Thoracic aorta (tissue), 2 donors: ENCODE measurements around the gene CT55. TPM values are rescaled to one million over a fixed set of nuclear protein-coding genes. Genes with fewer than 3 reads are reported as not detected.

ENCODE experiments used
- ATAC-seq: fragments of 150-250 bp; one replicate; pipeline ENCODE4 v1.8.0; 2017; ENCODE audit warnings: low read depth; ENCODE audit not compliant: insufficient number of reproducible peaks, low FRiP score
- DNase-seq: peaks from one replicate; pipeline ENCODE4 v3.0.0-alpha.2; 2020; ENCODE audit warnings: low spot score
- H3K27ac ChIP-seq, 2 donors: fragments of 200-600 bp; sonication (generic); 1 replicate in 1 of 2; 2 replicates in 1 of 2; pipeline ENCODE4 v1.5.1; 2016; ENCODE audit warnings: mild to moderate bottlenecking in 2 of 2, moderate library complexity in 2 of 2
- H3K27me3 ChIP-seq: fragments of 200-600 bp; sonication (generic); replicated peaks from 2 replicates; pipeline ENCODE4 v1.6.0; 2016; ENCODE audit warnings: mild to moderate bottlenecking; ENCODE audit not compliant: insufficient read depth
- H3K36me3 ChIP-seq: fragments of 200-600 bp; sonication (generic); one replicate; pipeline ENCODE4 v1.5.1; 2016
- H3K4me1 ChIP-seq, 2 donors: fragments of 200-600 bp; sonication (generic); 1 replicate in 1 of 2; 2 replicates in 1 of 2; pipeline versions ENCODE4 v1.5.1 to v1.6.0; 2016; ENCODE audit warnings: low read depth in 2 of 2, mild to moderate bottlenecking in 1 of 2; ENCODE audit not compliant: control insufficient read depth in 1 of 2
- H3K4me3 ChIP-seq: fragments of 200-600 bp; sonication (generic); 2 replicates; pipeline ENCODE4 v1.5.1; 2016; ENCODE audit warnings: mild to moderate bottlenecking
- H3K9me3 ChIP-seq: fragments of 200-600 bp; sonication (generic); 2 replicates; pipeline ENCODE4 v1.5.1; 2016
- CTCF ChIP-seq: fragments of 200-600 bp; sonication (generic); IDR thresholded peaks from one replicate; pipeline ENCODE4 v1.5.1; 2019; ENCODE audit warnings: antibody characterized with exemption
- total RNA-seq, 2 donors: library from RNA; depleted of rRNA; stranded (reverse); fragments of >200 nt; gene quantifications; one replicate each; pipeline versions ENCODE4 v1.1.0 to v1.2.3, GENCODE V29; 2016

CT55 gene
- total RNA-seq, 2 donors from 2014 or later = not detected

DNA sequence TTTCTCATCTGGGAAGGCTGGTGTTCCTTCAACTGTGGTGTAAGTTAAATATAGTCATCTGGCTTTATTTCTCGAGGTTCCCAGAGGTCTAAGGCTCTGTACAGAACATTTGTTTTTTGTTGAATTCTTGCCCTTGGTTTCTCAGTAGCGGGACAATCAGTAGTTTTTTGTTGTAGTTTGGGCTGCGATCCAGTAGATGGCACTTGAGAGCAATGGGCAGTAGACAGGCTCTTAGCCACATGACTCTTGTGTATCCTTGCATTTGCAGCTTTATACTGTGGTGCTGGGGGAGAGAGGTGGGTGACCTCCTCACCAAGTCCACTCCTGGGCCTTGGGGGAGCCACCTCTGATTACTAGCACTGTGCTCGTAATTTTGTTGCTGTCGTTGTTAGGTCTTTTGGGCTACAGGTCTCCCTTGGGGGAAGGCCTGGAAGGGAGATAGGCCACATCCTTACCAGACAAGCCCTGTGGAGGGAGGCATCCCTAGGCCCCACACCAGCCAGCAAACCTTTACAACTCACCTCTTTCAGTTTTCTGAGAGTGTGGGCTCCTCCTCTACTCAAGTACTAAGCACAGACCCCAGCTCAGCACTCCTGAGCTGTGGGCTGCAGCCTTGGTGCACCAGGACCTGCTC, 59.0 kb downstream of the CT55 start:
- Histone ChIP-seq H3K4me3 (no peak overlapping the region), H3K9me3 (no peaks in the 10 kb centered on the region), H3K36me3 (no peaks in the 10 kb centered on the region), H3K4me1 (no peaks in the 10 kb centered on the region), H3K27me3 (no peaks in the 10 kb centered on the region), H3K27ac (no peak overlapping the region)
- ATAC-seq = no peak
- peak; percentile 19 for TF ChIP-seq CTCF
- DNase-seq = no peak

DNA sequence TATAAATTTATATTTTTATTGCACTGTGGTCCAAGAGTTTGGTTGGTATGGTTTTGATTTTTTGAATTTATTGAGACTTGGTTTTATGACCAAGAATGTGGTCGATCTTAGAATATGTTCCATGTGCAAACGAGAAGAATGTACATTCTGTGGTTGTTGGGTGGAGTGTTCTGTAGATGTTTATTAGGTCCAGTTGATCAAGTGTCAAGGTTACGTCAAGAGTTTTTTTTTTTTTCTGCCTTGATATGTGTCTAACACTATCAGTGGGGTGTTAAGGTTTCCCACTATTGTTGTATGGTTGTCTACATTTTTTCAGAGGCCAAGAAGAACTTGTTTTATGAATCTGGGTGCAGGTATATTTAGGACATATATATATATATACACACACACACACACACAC, 61.6 kb downstream of the CT55 start:
- Histone ChIP-seq H3K36me3 (no peaks in the 10 kb centered on the region), H3K4me1 (no peaks in the 10 kb centered on the region), H3K4me3 (no peak overlapping the region), H3K27ac (no peak overlapping the region), H3K9me3 (no peaks in the 10 kb centered on the region), H3K27me3 (no peaks in the 10 kb centered on the region)
- ATAC-seq (no peak), DNase-seq (no peak)
- TF ChIP-seq CTCF = no peak

Other genes with a start within 250 kb of the CT55 start
- 10 to 100 TPM in 1 of 2 donors, 1 to 10 TPM in 1; 9.9 to 14.6 TPM for gene SMIM10, start 180.4 kb downstream of the CT55 start, total RNA-seq
- gene RTL8B, start 148.9 kb downstream of the CT55 start, total RNA-seq = 10 to 100 TPM; 15.0 to 22.5 TPM
- 100 to 1,000 TPM in 1 of 2 donors, 10 to 100 TPM in 1; 84.3 to 168 TPM for gene RTL8C, start 139.0 kb downstream of the CT55 start, total RNA-seq
- gene RTL8A, start 119.3 kb downstream of the CT55 start, total RNA-seq = 10 to 100 TPM; 12.7 to 17.1 TPM
- gene SMIM10L2B, start 72.7 kb downstream of the CT55 start, total RNA-seq = 1 to 10 TPM; 3.1 to 3.4 TPM
- not detected for gene ETDB, start 50.9 kb downstream of the CT55 start, total RNA-seq
- gene ETDA, start 80.7 kb upstream of the CT55 start, total RNA-seq = not detected
- gene ETDC, start 138.1 kb upstream of the CT55 start, total RNA-seq = not detected
- gene ZNF75D, start 172.7 kb upstream of the CT55 start, total RNA-seq = 1 to 10 TPM; 7.4 to 7.5 TPM
- 10 to 100 TPM; 13.1 to 22.1 TPM for gene ZNF449, start 173.4 kb upstream of the CT55 start, total RNA-seq